Liver (tissue), 3 donors: Measurements from ENCODE around the gene CARD8.
"Not testable (repeated sequence)": the region's sequence is repeated elsewhere in the genome, so short reads cannot be mapped to it uniquely, and the experiment has no call there.

Source experiments
- ATF3 ChIP-seq: IDR thresholded peaks from 2 replicates; pipeline ENCODE4 v1.6.1; 2016; ENCODE audit warnings: antibody characterized with exemption
- CTCF ChIP-seq: fragments of 150-350 bp; IDR thresholded peaks from 2 replicates; pipeline ENCODE4 v1.5.1; 2017; ENCODE audit warnings: improper control_type of control experiment, low read depth, low read length; ENCODE audit not compliant: missing input control
- REST ChIP-seq: IDR thresholded peaks from 2 replicates; pipeline ENCODE4 v1.6.1; 2016; ENCODE audit warnings: antibody characterized with exemption, mild to moderate bottlenecking
- donor health status: healthy.
- donor health status: healthy.

DNA sequence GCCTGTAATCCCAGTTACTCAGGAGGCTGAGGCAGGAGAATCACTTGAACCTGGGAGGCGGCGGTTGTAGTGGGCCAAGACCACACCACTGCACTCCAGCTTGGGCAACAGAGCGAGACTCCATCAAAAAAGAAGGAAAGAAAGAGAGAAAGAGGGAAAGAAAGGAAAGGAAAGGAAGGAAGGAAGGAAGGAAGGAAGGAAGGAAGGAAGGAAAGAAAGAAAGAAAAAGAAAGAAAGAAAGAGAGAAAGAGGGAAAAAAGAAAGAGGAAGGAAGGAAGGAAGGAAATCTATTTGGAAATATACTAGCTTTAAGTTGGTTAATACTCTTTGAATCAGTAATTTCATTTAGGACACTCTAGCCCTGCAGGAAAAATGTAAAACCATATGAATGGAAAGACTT lies 34.9 kb downstream of the CARD8 start:
- not testable (repeated sequence) for TF ChIP-seq REST, CTCF, ATF3
